ENCODE measurements around the gene YPEL2. TPM values are rescaled to one million over a fixed set of nuclear protein-coding genes. Genes with fewer than 3 reads are reported as not detected.

Gene YPEL2
- polyA plus RNA-seq, 3 donors = 21.5 to 63.1 (median 25.1) TPM

- Histone ChIP-seq H3K27me3 (ENCODE audit: control insufficient read depth in 2 of 2, insufficient read depth in 2 of 2, low read length in 2 of 2) (no peaks in the 10 kb centered on the region), H3K4me3 (replicated peaks in 1 of 3; ENCODE audit: low read depth in 2 of 3, low read length in 3 of 3) (no peak overlapping the region), H3K27ac (ENCODE audit: low read depth in 1 of 2, low read length in 2 of 2) (no peak overlapping the region), H3K9ac (ENCODE audit: insufficient read depth, low read length, poor library complexity, severe bottlenecking) (no peak overlapping the region), H3K36me3 (replicated peaks in 1 of 2; ENCODE audit: control insufficient read depth in 1 of 2, insufficient read depth in 2 of 2, low read length in 2 of 2) (no peaks in the 10 kb centered on the region), H3K79me2 (ENCODE audit: insufficient read depth, low read length) (no peaks in the 10 kb centered on the region), H3K4me1 (ENCODE audit: control insufficient read depth in 1 of 2, insufficient read depth in 2 of 2, low read length in 2 of 2) (peaks cover 0 to 9% of the 10 kb centered on the region in 2 donors), H3K4me2 (replicated peaks; ENCODE audit: extremely low read depth, low read length, poor library complexity, severe bottlenecking) (no peak overlapping the region), H2AFZ (ENCODE audit: insufficient read depth, low read depth, low read length, poor library complexity, severe bottlenecking) (no peak overlapping the region), H3K9me3 (replicated peaks in 1 of 2; ENCODE audit: control insufficient read depth in 1 of 2, insufficient read depth in 1 of 2, low read length in 2 of 2) (no peaks in the 10 kb centered on the region), H4K20me1 (ENCODE audit: insufficient read depth, low read length) (no peaks in the 10 kb centered on the region)
- intact Hi-C loops (cut with micrococcal nuclease) = no loop called here
- DNase-seq = no peak
- 93% methylated on average over 10 of the region's 16 CpGs for WGBS (ENCODE audit: insufficient coverage)
- H3K4me1 Mint-ChIP-seq = peaks cover 19% of the 10 kb centered on the region
- peaks cover 0 to 3% (median 0%) of the 10 kb centered on the region in 3 donors for H3K27me3 Mint-ChIP-seq (ENCODE audit: low read depth in 3 of 3)
- peak overlapping the region in 1 of 2 donors; percentile 41 for H3K4me3 Mint-ChIP-seq
- H3K36me3 Mint-ChIP-seq = no peaks in the 10 kb centered on the region
- TF ChIP-seq CTCF (IDR thresholded peaks at IDR 0.05) = no peak
- no peak overlapping the region for H3K27ac Mint-ChIP-seq
- peaks cover 0 to 6% (median 0%) of the 10 kb centered on the region in 7 donors for H3K9me3 Mint-ChIP-seq
Observed at GRCh38 chr17:59425085-59425931, 93.9 kb downstream of the YPEL2 start.

- Histone ChIP-seq H3K9ac (ENCODE audit: insufficient read depth, low read length, poor library complexity, severe bottlenecking) (no peak overlapping the region), H3K4me1 (ENCODE audit: control insufficient read depth in 1 of 2, insufficient read depth in 2 of 2, low read length in 2 of 2) (peaks cover 0 to 9% of the 10 kb centered on the region in 2 donors), H4K20me1 (ENCODE audit: insufficient read depth, low read length) (no peaks in the 10 kb centered on the region), H3K4me2 (replicated peaks; ENCODE audit: extremely low read depth, low read length, poor library complexity, severe bottlenecking) (no peak overlapping the region), H3K4me3 (replicated peaks in 1 of 3; ENCODE audit: low read depth in 2 of 3, low read length in 3 of 3) (no peak overlapping the region), H3K36me3 (replicated peaks in 1 of 2; ENCODE audit: control insufficient read depth in 1 of 2, insufficient read depth in 2 of 2, low read length in 2 of 2) (no peaks in the 10 kb centered on the region), H3K27ac (ENCODE audit: low read depth in 1 of 2, low read length in 2 of 2) (no peak overlapping the region), H2AFZ (ENCODE audit: insufficient read depth, low read depth, low read length, poor library complexity, severe bottlenecking) (no peak overlapping the region), H3K79me2 (ENCODE audit: insufficient read depth, low read length) (no peaks in the 10 kb centered on the region), H3K27me3 (ENCODE audit: control insufficient read depth in 2 of 2, insufficient read depth in 2 of 2, low read length in 2 of 2) (no peaks in the 10 kb centered on the region), H3K9me3 (replicated peaks in 1 of 2; ENCODE audit: control insufficient read depth in 1 of 2, insufficient read depth in 1 of 2, low read length in 2 of 2) (no peaks in the 10 kb centered on the region)
- Mint-ChIP-seq H3K4me3 (no peak overlapping the region), H3K36me3 (no peaks in the 10 kb centered on the region), H3K27ac (no peak overlapping the region), H3K9me3 (peaks cover 0 to 6% (median 0%) of the 10 kb centered on the region in 7 donors), H3K4me1 (peaks cover 19% of the 10 kb centered on the region), H3K27me3 (ENCODE audit: low read depth in 3 of 3) (peaks cover 0 to 3% (median 0%) of the 10 kb centered on the region in 3 donors)
- DNase-seq = no peak
- intact Hi-C loops (cut with micrococcal nuclease) = no loop called here
- 94% methylated on average over 6 of the region's 9 CpGs for WGBS (ENCODE audit: insufficient coverage)
- TF ChIP-seq CTCF (IDR thresholded peaks at IDR 0.05) = no peak
Observed at GRCh38 chr17:59426031-59426430, 94.6 kb downstream of the YPEL2 start.

Measured in CD14-positive monocyte (primary cell).